Measurements from ENCODE around the gene KANK2. TPM values are rescaled to one million over a fixed set of nuclear protein-coding genes. Genes with fewer than 3 reads are reported as not detected.

The KANK2 gene
- total RNA-seq, 2 experiments from 2014 or later: 2.3 to 2.8 TPM

- DNase-seq: no peak
- no peak overlapping the region for H3K4me3 Mint-ChIP-seq
- no peaks in the 10 kb centered on the region for H3K4me1 Mint-ChIP-seq
- peaks cover 15% of the 10 kb centered on the region for H3K9me3 Mint-ChIP-seq
- no peak overlapping the region for H3K27ac Mint-ChIP-seq
- ChIA-PET POLR2A (no interaction called here), CTCF (no interaction called here)
- peaks cover 3% of the 10 kb centered on the region for H3K27me3 Mint-ChIP-seq
- no peaks in the 10 kb centered on the region for H3K36me3 Mint-ChIP-seq (ENCODE audit: low read depth)
Measured at GRCh38 chr19:11210656-11210928, 13.2 kb upstream of the KANK2 start.

GRCh38 chr19:11209839-11210655, 12.7 kb upstream of the KANK2 start:
- DNase-seq: no peak
- Mint-ChIP-seq H3K27ac (no peak overlapping the region), H3K9me3 (peaks cover 15% of the 10 kb centered on the region), H3K27me3 (peaks cover 3% of the 10 kb centered on the region), H3K36me3 (ENCODE audit: low read depth) (no peaks in the 10 kb centered on the region), H3K4me3 (no peak overlapping the region), H3K4me1 (no peaks in the 10 kb centered on the region)
- ChIA-PET POLR2A (no interaction called here), CTCF (no interaction called here)

- DNase-seq: no peak
- peaks cover 15% of the 10 kb centered on the region for H3K9me3 Mint-ChIP-seq
Measured at GRCh38 chr19:11208561-11209471, 11.5 kb upstream of the KANK2 start.

DNA sequence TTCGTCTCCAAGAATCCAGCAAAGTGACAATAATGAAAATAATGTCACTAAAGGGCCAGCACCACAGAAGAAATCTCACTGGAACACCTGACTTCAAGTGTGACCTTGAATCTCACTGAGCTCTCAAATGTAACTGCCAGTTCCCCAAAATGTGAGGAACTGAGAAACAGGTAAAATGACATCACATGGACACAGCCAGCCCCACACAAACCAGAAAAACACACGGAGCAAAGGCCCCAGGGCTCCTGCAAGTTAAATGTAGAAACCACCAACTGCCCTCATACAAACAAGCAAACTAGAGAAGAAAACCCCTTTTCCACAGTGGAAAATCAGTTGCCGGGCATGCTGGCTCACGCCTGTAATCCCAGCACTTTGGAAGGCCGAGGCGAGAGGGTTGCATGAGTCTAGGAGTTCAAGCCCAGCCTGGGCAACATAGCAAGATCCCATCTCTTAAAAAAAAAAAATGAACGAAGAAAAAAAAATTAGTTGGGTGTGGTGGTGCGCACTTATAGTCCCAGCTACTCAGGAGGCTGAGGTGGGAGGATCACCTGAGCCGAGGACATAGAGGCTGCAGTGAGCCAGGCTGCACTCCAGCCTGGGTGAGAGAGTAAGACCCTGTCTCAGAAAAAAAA, 8.7 kb upstream of the KANK2 start:
- Mint-ChIP-seq H3K36me3 (ENCODE audit: low read depth) (no peaks in the 10 kb centered on the region), H3K27ac (no peak overlapping the region), H3K27me3 (peaks cover 3% of the 10 kb centered on the region), H3K9me3 (peaks cover 9% of the 10 kb centered on the region), H3K4me1 (no peaks in the 10 kb centered on the region), H3K4me3 (no peak overlapping the region)
- DNase-seq: no peak
- POLR2A ChIA-PET: no interaction called here
- CTCF ChIA-PET: interaction anchor here (1.4 kb wide), 1 partner anchor 80 kb away, joined by 5 read pairs; no protein-coding TSS in a partner anchor

More at GRCh38 chr19:11208561-11209471, 11.5 kb upstream of the KANK2 start:
- H3K27me3 Mint-ChIP-seq: peaks cover 3% of the 10 kb centered on the region
- H3K36me3 Mint-ChIP-seq (ENCODE audit: low read depth): no peaks in the 10 kb centered on the region
- no peaks in the 10 kb centered on the region for H3K4me1 Mint-ChIP-seq
- ChIA-PET POLR2A (no interaction called here), CTCF (interaction anchor here (0.9 kb wide), 1 partner anchor 54 kb away, joined by 3 read pairs; the partner anchor contains the start of gene SPC24)
- no peak overlapping the region for H3K4me3 Mint-ChIP-seq
- H3K27ac Mint-ChIP-seq: no peak overlapping the region

DNA sequence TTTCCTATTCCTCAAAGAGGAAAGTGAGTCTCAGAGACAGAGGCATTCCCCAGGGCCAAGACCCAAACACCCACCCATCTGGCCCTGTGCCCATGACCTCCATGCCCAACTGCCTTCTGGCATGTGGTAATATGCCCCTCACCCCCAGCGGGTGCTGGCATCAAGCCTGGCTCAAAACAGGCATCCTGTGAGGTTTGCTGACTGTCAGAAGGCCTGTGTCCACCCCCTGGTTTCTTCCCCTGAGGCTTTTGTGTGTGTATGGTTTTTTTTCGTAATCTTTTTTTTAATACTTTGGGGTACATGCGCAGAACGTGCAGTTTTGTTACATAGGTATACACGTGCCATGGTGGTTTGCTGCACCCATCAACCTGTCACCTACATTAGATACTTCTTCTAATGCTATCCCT, 7.6 kb upstream of the KANK2 start:
- no peaks in the 10 kb centered on the region for H3K4me1 Mint-ChIP-seq
- DNase-seq: no peak
- CTCF ChIA-PET: interaction anchor here (0.8 to 2.1 kb wide), 3 partner anchors 58 to 169 kb away, joined by 3 to 8 read pairs (median 7); no protein-coding TSS in a partner anchor
- peaks cover 3% of the 10 kb centered on the region for H3K27me3 Mint-ChIP-seq
- POLR2A ChIA-PET: no interaction called here
- no peak overlapping the region for H3K4me3 Mint-ChIP-seq
- H3K9me3 Mint-ChIP-seq: peaks cover under 1% of the 10 kb centered on the region
- no peaks in the 10 kb centered on the region for H3K36me3 Mint-ChIP-seq (ENCODE audit: low read depth)
- no peak overlapping the region for H3K27ac Mint-ChIP-seq

GRCh38 chr19:11204076-11204602, 6.8 kb upstream of the KANK2 start:
- Mint-ChIP-seq H3K27ac (no peak overlapping the region), H3K27me3 (peaks cover 6% of the 10 kb centered on the region), H3K9me3 (no peaks in the 10 kb centered on the region), H3K4me3 (no peak overlapping the region), H3K36me3 (ENCODE audit: low read depth) (no peaks in the 10 kb centered on the region), H3K4me1 (no peaks in the 10 kb centered on the region)
- no peak for DNase-seq
- ChIA-PET POLR2A (no interaction called here), CTCF (interaction anchor here (0.8 to 2.1 kb wide), 3 partner anchors 57 to 168 kb away, joined by 3 to 8 read pairs (median 7); no protein-coding TSS in a partner anchor)

GRCh38 chr19:11203194-11204075, 6.1 kb upstream of the KANK2 start:
- Mint-ChIP-seq H3K4me3 (no peak overlapping the region), H3K4me1 (no peaks in the 10 kb centered on the region), H3K27ac (no peak overlapping the region), H3K9me3 (no peaks in the 10 kb centered on the region), H3K27me3 (peaks cover 6% of the 10 kb centered on the region), H3K36me3 (ENCODE audit: low read depth) (no peaks in the 10 kb centered on the region)
- ChIA-PET CTCF (interaction anchor here (1.6 to 2.1 kb wide), 2 partner anchors 77 to 168 kb away, joined by 7 to 8 read pairs; no protein-coding TSS in a partner anchor), POLR2A (no interaction called here)
- DNase-seq: no peak

DNA sequence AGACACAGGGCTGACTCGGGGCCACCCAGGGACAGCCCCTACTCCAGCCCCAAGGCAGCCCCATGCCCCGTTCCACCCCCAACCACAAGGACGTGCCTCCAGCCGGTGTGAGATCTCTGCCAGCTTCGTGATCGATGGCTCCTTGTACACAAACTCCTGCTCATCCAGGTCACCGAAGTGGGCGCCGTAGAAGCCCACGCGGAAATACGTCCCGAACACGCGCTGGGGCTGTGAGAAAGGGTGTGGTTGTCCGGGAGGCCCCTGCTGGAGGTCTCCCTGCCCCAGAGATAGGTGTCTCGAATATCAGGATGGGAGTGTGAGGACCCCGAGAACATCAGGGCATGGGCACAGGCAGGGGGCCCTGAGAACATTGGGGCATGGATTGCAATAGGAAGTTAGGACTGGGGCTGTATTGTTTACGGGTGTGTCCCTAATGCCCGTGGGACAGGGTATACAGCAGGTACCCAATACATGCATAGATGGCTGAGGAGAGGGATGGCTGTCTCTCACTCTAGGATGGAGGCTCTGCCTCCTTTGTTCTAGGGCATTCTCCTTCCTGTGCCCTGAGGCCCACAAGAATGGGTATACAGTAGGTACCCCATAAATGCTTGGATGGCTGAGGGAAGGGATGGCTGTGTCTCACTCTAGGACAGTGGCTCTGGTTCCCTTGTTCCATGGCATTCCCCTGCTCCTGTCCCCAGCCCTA, 5.3 kb upstream of the KANK2 start:
- ChIA-PET CTCF (interaction anchor here (1.3 to 2.1 kb wide), 2 partner anchors 77 to 167 kb away, joined by 3 to 8 read pairs; no protein-coding TSS in a partner anchor), POLR2A (no interaction called here)
- DNase-seq: no peak
- no peak overlapping the region for H3K4me3 Mint-ChIP-seq
- no peaks in the 10 kb centered on the region for H3K36me3 Mint-ChIP-seq (ENCODE audit: low read depth)
- peaks cover 8% of the 10 kb centered on the region for H3K27me3 Mint-ChIP-seq
- H3K27ac Mint-ChIP-seq: no peak overlapping the region
- H3K9me3 Mint-ChIP-seq: no peaks in the 10 kb centered on the region
- peaks cover 2% of the 10 kb centered on the region for H3K4me1 Mint-ChIP-seq

DNA sequence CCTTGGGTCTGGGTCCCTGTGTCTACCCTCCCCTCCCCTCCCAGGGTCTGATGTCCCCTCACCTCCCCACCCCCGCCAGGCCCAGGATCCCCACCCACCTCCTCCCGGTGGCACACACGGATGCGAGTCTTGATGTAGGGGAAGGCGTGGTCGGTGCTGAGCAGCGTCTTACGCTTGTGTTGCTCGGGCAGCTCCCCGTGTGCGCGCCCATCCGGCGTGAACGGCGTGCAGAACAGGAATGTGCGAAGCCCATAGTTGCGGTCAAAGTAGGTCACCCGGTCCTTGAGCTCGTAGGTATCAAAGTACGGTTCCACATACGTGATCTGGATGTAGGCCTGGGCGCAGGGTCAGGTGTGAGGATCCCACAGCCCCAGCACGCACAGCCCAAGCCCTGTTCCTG, 4.4 kb upstream of the KANK2 start:
- no peak overlapping the region for H3K4me3 Mint-ChIP-seq

DNA sequence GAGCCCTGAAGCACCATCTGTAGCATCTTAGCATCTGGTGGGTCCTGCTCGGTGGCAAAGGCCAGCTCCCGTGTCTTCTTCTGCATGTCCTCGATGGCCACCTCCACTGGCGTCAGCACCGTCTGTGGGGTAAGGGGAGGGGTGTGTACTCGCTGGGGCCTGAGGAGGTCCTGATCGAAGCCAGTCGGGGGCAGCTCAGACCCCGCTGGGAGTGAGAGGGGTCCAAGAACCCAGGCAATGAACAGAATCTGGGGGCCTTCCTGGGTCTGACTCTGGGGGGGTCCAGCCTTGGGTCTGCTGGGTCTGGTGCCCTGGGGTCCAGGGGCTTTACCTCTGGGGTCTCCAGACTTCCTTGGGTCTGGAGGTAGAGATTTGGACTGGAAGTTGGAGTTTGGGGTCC, 3.6 kb upstream of the KANK2 start:
- DNase-seq: no peak
- Mint-ChIP-seq H3K4me1 (peaks cover 10% of the 10 kb centered on the region), H3K27ac (no peak overlapping the region), H3K36me3 (ENCODE audit: low read depth) (no peaks in the 10 kb centered on the region), H3K27me3 (peaks cover 13% of the 10 kb centered on the region), H3K9me3 (no peaks in the 10 kb centered on the region), H3K4me3 (no peak overlapping the region)
- ChIA-PET CTCF (no interaction called here), POLR2A (no interaction called here)

More for the DNA sequence above, 4.4 kb upstream of the KANK2 start:
- H3K27me3 Mint-ChIP-seq: peaks cover 8% of the 10 kb centered on the region
- H3K27ac Mint-ChIP-seq: no peak overlapping the region
- H3K9me3 Mint-ChIP-seq: no peaks in the 10 kb centered on the region
- ChIA-PET CTCF (interaction anchor here (1.3 kb wide), 1 partner anchor 76 kb away, joined by 3 read pairs; no protein-coding TSS in a partner anchor), POLR2A (no interaction called here)
- no peaks in the 10 kb centered on the region for H3K36me3 Mint-ChIP-seq (ENCODE audit: low read depth)
- peaks cover 4% of the 10 kb centered on the region for H3K4me1 Mint-ChIP-seq
- DNase-seq: no peak

DNA sequence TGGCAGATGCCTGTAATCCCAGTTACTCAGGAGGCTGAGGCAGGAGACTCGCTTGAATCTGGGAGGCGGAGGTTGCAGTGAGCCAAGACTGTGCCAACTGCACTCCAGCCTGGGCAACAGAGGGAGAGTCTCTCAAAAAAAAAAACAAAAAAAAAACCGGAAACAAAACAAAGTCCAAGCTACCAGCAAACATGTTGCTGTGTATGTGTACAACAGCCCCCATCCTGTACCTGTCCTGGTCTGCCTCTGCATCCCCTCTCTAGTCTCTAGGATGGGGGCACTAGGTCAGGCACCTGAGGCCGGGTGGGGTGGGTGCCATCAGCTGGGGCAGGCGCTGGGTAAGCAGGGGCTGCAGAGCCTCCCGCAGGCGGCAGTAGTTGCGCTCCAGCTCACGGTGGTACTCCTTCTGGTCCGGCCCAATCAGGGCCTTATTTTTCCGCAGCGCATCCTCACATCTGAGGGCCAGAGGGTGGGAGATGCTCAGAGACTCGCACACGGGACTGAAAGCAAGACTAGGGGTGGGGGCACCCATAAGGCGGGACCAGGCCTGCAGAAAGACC, 2.8 kb upstream of the KANK2 start:
- H3K4me1 Mint-ChIP-seq: peaks cover 14% of the 10 kb centered on the region
- no peak for DNase-seq
- no peaks in the 10 kb centered on the region for H3K36me3 Mint-ChIP-seq (ENCODE audit: low read depth)
- H3K4me3 Mint-ChIP-seq: no peak overlapping the region
- H3K9me3 Mint-ChIP-seq: no peaks in the 10 kb centered on the region
- peaks cover 16% of the 10 kb centered on the region for H3K27me3 Mint-ChIP-seq
- ChIA-PET CTCF (interaction anchor here (0.9 kb wide), 1 partner anchor 74 kb away, joined by 4 read pairs; no protein-coding TSS in a partner anchor), POLR2A (no interaction called here)
- H3K27ac Mint-ChIP-seq: no peak overlapping the region

Data from activated CD4-positive, alpha-beta memory T cell treated with anti-CD3 and anti-CD28 coated beads, Interleukin-2, amount 10 ng/mL, durations not matched to agents 7 days and 5 days (primary cell).